Skeletal muscle cell (primary cell): ENCODE measurements around the gene NEAT1.
A peak's percentile ranks its signal among the peaks of the same experiment; 100 is the strongest.

Source experiments
- DNase-seq: peaks from one replicate; pipeline ENCODE4 v3.0.0-alpha.2; 2010; ENCODE audit warnings: low read depth
- H3K4me3 ChIP-seq: 2 replicates; pipeline ENCODE4 v1.5.1; 2011; ENCODE audit warnings: low read depth, mild to moderate bottlenecking, control low read depth, low read length, moderate library complexity

NEAT1 gene

GRCh38 chr11:65422633-65423515 is at the start of gene NEAT1:
TSS of gene NEAT1 (plus strand) at chr11:65422798.
- H3K4me3 ChIP-seq, result peak within 1 kb of the TSS; percentile 86
- DNase-seq, result peak; percentile 88

- DNase-seq, result no peak
- no peak overlapping the region for H3K4me3 ChIP-seq
Observed at GRCh38 chr11:65373839-65374580, 48.6 kb upstream of the NEAT1 start.

- DNase-seq, result no peak
- H3K4me3 ChIP-seq, result no peak overlapping the region
Observed at GRCh38 chr11:65375012-65375411, 47.6 kb upstream of the NEAT1 start.

GRCh38 chr11:65376138-65376713 is 46.4 kb upstream of the NEAT1 start:
- no peak for DNase-seq
- H3K4me3 ChIP-seq, result no peak overlapping the region

- no peak for DNase-seq
Observed at GRCh38 chr11:65377036-65377435, 45.6 kb upstream of the NEAT1 start.

GRCh38 chr11:65377777-65378176 is 44.8 kb upstream of the NEAT1 start:
- DNase-seq, result no peak
- no peak overlapping the region for H3K4me3 ChIP-seq

More at GRCh38 chr11:65377036-65377435, 45.6 kb upstream of the NEAT1 start:
- H3K4me3 ChIP-seq, result no peak overlapping the region

- no peak for DNase-seq
- H3K4me3 ChIP-seq, result no peak overlapping the region
Observed at GRCh38 chr11:65378208-65378927, 44.2 kb upstream of the NEAT1 start.

GRCh38 chr11:65378928-65379638 is 43.5 kb upstream of the NEAT1 start:
- DNase-seq, result no peak
- no peak overlapping the region for H3K4me3 ChIP-seq

- H3K4me3 ChIP-seq, result no peak overlapping the region
- no peak for DNase-seq
Observed at GRCh38 chr11:65379698-65380459, 42.7 kb upstream of the NEAT1 start.

- H3K4me3 ChIP-seq, result no peak overlapping the region
- no peak for DNase-seq
Observed at GRCh38 chr11:65380460-65381119, 42.0 kb upstream of the NEAT1 start.

- DNase-seq, result no peak
Observed at GRCh38 chr11:65381716-65382032, 40.9 kb upstream of the NEAT1 start.

GRCh38 chr11:65382033-65382803 is 40.4 kb upstream of the NEAT1 start, which contains the start of gene SLC25A45:
TSS of gene SLC25A45 (minus strand) at chr11:65382646. CDS start at chr11:65381951, 695 bp downstream.
- H3K4me3 ChIP-seq, result peak within 1 kb of the TSS; percentile 33
- peak; percentile 99 for DNase-seq

More at GRCh38 chr11:65381716-65382032, 40.9 kb upstream of the NEAT1 start:
- peak overlapping the region; percentile 24 for H3K4me3 ChIP-seq

- DNase-seq, result no peak
- H3K4me3 ChIP-seq, result peak overlapping the region; percentile 33
Observed at GRCh38 chr11:65382804-65383368, 39.7 kb upstream of the NEAT1 start.

GRCh38 chr11:65383778-65384177 is 38.8 kb upstream of the NEAT1 start:
- no peak for DNase-seq
- H3K4me3 ChIP-seq, result no peak overlapping the region

- no peak for DNase-seq
Observed at GRCh38 chr11:65384301-65384889, 38.2 kb upstream of the NEAT1 start.

More at GRCh38 chr11:65384301-65384889, 38.2 kb upstream of the NEAT1 start:
- no peak overlapping the region for H3K4me3 ChIP-seq
